Gastroesophageal sphincter (tissue), 4 donors: ENCODE data around the gene CFAP410. TPM values are rescaled to one million over a fixed set of nuclear protein-coding genes. Genes with fewer than 3 reads are reported as not detected.

Source experiments
- ATAC-seq: fragments of 150-250 bp; one replicate; pipeline ENCODE4 v1.9.1; 2016; ENCODE audit warnings: mild to moderate bottlenecking, moderate library complexity
- H3K27ac ChIP-seq, 4 donors: fragments of 200-600 bp; sonication (generic) in 3 of 4; 1 replicate in 3 of 4; 2 replicates in 1 of 4; pipeline ENCODE4 v1.5.1; 2016 to 2019
- H3K27me3 ChIP-seq: fragments of 200-600 bp; sonication (generic); one replicate; pipeline ENCODE4 v1.5.1; 2019
- H3K36me3 ChIP-seq, 2 donors: fragments of 200-600 bp; sonication (generic); one replicate each; pipeline ENCODE4 v1.5.1; 2019; ENCODE audit warnings: control low read depth in 1 of 2
- H3K4me1 ChIP-seq, 3 donors: fragments of 200-600 bp; sonication (generic); 1 replicate in 2 of 3; 2 replicates in 1 of 3; pipeline ENCODE4 v1.5.1; 2016 to 2019; ENCODE audit warnings: control low read depth in 2 of 3
- H3K4me3 ChIP-seq, 2 donors: fragments of 200-600 bp; sonication (generic); one replicate each; pipeline ENCODE4 v1.5.1; 2019; ENCODE audit warnings: mild to moderate bottlenecking in 1 of 2, moderate library complexity in 1 of 2
- H3K9me3 ChIP-seq, 3 donors: fragments of 200-600 bp; sonication (generic); one replicate each; pipeline ENCODE4 v1.5.1; 2017 to 2019; ENCODE audit warnings: control low read depth in 2 of 3
- EP300 ChIP-seq: sonication (generic); formaldehyde crosslinking; IDR thresholded peaks from one replicate; pipeline ENCODE4 v1.6.1; 2017; ENCODE audit warnings: antibody characterized with exemption, mild to moderate bottlenecking
- POLR2A ChIP-seq, 2 donors: fragments of 450-650 bp; IDR thresholded peaks; one replicate each; pipeline ENCODE4 v1.6.1; 2017; ENCODE audit warnings: antibody characterized with exemption in 2 of 2, mild to moderate bottlenecking in 2 of 2, moderate library complexity in 1 of 2
- POLR2AphosphoS5 ChIP-seq: sonication (generic); formaldehyde crosslinking; IDR thresholded peaks from one replicate; pipeline ENCODE4 v1.6.1; 2017; ENCODE audit warnings: antibody characterized with exemption
- WGBS, 2 donors: methylation state at CpG; one replicate each; pipeline ENCODE4 v1.1.5; 2018; ENCODE audit warnings: low coverage in 1 of 2; 5-methylcytosine and 5-hydroxymethylcytosine counted together
- total RNA-seq, 4 donors: library from RNA; depleted of rRNA; stranded (reverse); fragments of >200 nt; gene quantifications; one replicate each; pipeline ENCODE4 v1.1.0, GENCODE V29; 2016
- TF ChIP-seq, protein P1 (sequence below), 4 experiments: fragments of 200-600 bp in 2 of 4; fragments of 450-650 bp in 2 of 4; sonication (generic) in 1 of 4; IDR thresholded peaks; one replicate each; pipeline ENCODE4 v1.5.1; 2017 to 2019; ENCODE audit warnings: antibody characterized with exemption in 4 of 4, mild to moderate bottlenecking in 2 of 4, moderate library complexity in 2 of 4

Gene CFAP410
- total RNA-seq, 4 donors from 2014 or later, result 26.2 to 35.0 (median 30.2) TPM

DNA sequence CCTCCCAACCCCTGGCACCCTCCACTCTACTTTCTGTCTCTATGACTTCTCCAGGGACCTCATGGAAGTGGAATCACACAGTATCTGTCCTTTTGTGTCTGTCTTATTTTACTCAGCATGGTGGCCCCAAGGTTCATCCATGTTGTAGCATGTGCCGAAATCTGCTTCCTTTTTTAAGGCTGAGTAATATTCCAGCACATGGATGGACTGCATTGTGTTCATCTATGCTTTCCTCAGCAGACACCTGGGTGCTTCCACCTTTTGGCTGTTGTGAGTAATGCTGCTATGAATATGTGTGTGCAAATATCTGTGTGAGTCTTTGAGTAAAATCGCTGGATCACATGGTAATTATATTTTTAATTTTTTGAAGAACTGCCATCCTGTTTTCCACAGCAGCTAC, 40.9 kb downstream of the CFAP410 start:
- Histone ChIP-seq H3K27ac (no peak overlapping the region), H3K27me3 (peaks cover 41% of the 10 kb centered on the region), H3K4me1 (peaks cover 0 to 68% (median 25%) of the 10 kb centered on the region in 3 donors), H3K36me3 (no peaks in the 10 kb centered on the region), H3K9me3 (no peaks in the 10 kb centered on the region), H3K4me3 (no peak overlapping the region)
- ATAC-seq, result no peak
- 83 to 94% methylated on average over 2 of the region's 2 CpGs for WGBS, 2 donors
- TF ChIP-seq POLR2A (IDR thresholded peaks at IDR 0.05) (no peak), POLR2AphosphoS5 (no peak), EP300 (no peak)
- TF ChIP-seq, protein P1, sequence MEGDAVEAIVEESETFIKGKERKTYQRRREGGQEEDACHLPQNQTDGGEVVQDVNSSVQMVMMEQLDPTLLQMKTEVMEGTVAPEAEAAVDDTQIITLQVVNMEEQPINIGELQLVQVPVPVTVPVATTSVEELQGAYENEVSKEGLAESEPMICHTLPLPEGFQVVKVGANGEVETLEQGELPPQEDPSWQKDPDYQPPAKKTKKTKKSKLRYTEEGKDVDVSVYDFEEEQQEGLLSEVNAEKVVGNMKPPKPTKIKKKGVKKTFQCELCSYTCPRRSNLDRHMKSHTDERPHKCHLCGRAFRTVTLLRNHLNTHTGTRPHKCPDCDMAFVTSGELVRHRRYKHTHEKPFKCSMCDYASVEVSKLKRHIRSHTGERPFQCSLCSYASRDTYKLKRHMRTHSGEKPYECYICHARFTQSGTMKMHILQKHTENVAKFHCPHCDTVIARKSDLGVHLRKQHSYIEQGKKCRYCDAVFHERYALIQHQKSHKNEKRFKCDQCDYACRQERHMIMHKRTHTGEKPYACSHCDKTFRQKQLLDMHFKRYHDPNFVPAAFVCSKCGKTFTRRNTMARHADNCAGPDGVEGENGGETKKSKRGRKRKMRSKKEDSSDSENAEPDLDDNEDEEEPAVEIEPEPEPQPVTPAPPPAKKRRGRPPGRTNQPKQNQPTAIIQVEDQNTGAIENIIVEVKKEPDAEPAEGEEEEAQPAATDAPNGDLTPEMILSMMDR (IDR thresholded peaks at IDR 0.05), result no peak

DNA sequence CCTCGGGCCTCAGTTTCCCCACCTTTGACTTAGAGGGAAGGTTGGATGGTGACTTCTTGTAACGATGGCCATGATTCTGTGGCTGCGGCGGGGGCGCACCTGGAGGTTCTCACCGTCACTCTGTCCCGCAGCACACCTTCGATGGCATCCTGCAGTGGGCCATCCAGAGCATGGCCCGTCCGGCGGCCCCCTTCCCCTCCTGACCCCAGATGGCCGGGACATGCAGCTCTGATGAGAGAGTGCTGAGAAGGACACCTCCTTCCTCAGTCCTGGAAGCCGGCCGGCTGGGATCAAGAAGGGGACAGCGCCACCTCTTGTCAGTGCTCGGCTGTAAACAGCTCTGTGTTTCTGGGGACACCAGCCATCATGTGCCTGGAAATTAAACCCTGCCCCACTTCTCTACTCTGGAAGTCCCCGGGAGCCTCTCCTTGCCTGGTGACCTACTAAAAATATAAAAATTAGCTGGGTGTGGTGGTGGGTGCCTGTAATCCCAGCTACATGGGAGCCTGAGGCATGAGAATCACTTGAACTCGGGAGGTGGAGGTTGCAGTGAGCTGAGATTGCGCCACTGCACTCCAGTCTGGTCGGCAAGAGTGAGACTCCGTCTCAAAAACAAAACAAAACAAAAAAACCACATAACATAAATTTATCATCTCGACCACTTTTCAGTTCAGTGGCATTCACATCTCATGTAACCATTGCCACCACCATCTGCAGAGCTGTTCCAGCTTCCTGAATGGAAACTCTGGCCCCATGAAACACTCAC, 41.5 kb downstream of the CFAP410 start:
- 25 to 36% methylated on average over 5 to 13 of the region's 22 CpGs for WGBS, 2 donors
- H3K4me1 ChIP-seq, result peaks cover 0 to 62% (median 25%) of the 10 kb centered on the region in 3 donors
- H3K27me3 ChIP-seq, result peaks cover 47% of the 10 kb centered on the region
- no peaks in the 10 kb centered on the region for H3K36me3 ChIP-seq
- H3K9me3 ChIP-seq, result no peaks in the 10 kb centered on the region
- no peak overlapping the region for H3K4me3 ChIP-seq
- TF ChIP-seq EP300, result no peak
- TF ChIP-seq, protein P1 (IDR thresholded peaks at IDR 0.05), result peak in 3 of 4 experiments; percentile 74 to 83 (median 79)
- TF ChIP-seq POLR2AphosphoS5, result no peak
- no peak for TF ChIP-seq POLR2A (IDR thresholded peaks at IDR 0.05)
- peak; percentile 58 for ATAC-seq
- no peak overlapping the region for H3K27ac ChIP-seq

DNA sequence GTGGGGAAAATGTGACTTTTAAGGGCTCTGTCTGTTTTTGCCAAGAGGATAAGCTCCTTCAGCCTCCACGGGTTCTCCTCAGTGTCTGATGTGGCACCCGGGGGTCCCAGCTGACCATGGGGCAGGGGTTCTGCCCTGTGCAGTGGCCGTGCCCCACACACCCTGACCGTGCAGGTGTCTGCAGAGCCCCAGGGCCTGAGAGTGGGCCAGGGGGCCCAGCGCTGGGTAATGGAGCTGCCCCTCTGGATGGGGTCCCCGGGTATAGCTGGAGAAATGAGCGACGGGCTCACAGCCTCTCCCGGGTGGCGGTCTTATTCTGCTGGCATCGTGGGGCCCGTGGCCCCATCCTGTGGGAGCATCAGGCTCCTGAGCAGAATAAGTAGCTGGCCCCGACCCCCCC, 42.3 kb downstream of the CFAP410 start:
- Histone ChIP-seq H3K36me3 (no peaks in the 10 kb centered on the region), H3K4me1 (peaks cover 0 to 55% (median 20%) of the 10 kb centered on the region in 3 donors), H3K27ac (no peak overlapping the region), H3K27me3 (peaks cover 51% of the 10 kb centered on the region), H3K9me3 (no peaks in the 10 kb centered on the region), H3K4me3 (no peak overlapping the region)
- no peak for ATAC-seq
- TF ChIP-seq, protein P1 (IDR thresholded peaks at IDR 0.05), result no peak
- TF ChIP-seq POLR2A (IDR thresholded peaks at IDR 0.05) (no peak), POLR2AphosphoS5 (no peak), EP300 (no peak)
- no CpG with 5 or more reads among the region's 13 CpGs for WGBS, 2 donors

DNA sequence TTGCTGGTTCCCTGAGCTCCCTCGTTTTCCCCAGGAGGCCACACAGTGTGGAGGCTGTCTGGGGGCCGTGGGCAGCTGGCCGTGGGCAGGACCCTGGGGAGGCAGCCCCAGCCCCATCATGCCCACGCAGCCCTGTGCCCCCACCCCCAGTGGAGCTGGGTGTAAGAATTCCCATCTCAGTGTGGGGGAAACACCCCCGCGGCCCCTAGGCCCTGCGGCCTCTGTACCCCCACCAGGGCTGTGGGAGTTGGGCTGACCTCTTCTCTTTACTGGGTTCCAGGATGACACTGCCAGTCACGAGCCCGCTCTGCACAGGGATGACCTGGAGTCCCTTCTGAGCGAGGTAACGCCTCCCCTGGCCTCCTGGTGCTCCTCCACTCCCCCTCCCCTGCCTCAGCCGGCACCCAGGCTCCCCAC, 43.1 kb downstream of the CFAP410 start:
- Histone ChIP-seq H3K27me3 (peaks cover 51% of the 10 kb centered on the region), H3K9me3 (no peaks in the 10 kb centered on the region), H3K4me3 (no peak overlapping the region), H3K27ac (no peak overlapping the region), H3K4me1 (peaks cover 0 to 46% (median 13%) of the 10 kb centered on the region in 3 donors), H3K36me3 (no peaks in the 10 kb centered on the region)
- WGBS, 2 donors, result 80% methylated on average over 2 of the region's 12 CpGs; no CpG with 5 or more reads in 1 of the 2 donors
- no peak for ATAC-seq
- no peak for TF ChIP-seq POLR2AphosphoS5
- no peak for TF ChIP-seq POLR2A (IDR thresholded peaks at IDR 0.05)
- TF ChIP-seq EP300, result no peak
- TF ChIP-seq, protein P1 (IDR thresholded peaks at IDR 0.05), result no peak

DNA sequence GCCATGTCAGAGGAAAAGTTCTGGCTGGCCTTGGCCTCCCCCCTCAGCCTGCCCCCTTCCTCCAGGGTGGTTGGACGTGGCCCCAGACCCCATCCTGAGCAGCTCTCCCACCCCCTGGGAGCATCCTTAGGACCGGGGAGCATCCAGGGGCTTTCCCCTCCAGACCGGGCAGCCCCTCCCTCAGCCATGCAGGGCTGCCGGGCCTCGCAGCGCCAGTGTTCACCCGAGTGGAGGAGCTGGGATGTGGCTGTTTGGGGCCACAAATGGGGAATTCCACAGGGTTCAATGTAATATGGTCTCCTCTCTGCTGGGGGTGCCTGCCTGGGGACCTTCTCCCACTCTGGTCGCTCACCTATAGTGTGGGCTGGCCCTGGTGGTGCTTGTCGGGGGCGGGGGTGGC, 43.5 kb downstream of the CFAP410 start:
- H3K9me3 ChIP-seq, result no peaks in the 10 kb centered on the region
- no peak for ATAC-seq
- H3K27ac ChIP-seq, result no peak overlapping the region
- no peak for TF ChIP-seq EP300
- TF ChIP-seq, protein P1 (IDR thresholded peaks at IDR 0.05), result no peak
- TF ChIP-seq POLR2A (IDR thresholded peaks at IDR 0.05), result no peak
- H3K36me3 ChIP-seq, result no peaks in the 10 kb centered on the region
- peaks cover 0 to 42% (median 9%) of the 10 kb centered on the region in 3 donors for H3K4me1 ChIP-seq
- no CpG with 5 or more reads among the region's 10 CpGs for WGBS, 2 donors
- H3K4me3 ChIP-seq, result no peak overlapping the region
- peaks cover 51% of the 10 kb centered on the region for H3K27me3 ChIP-seq
